Embryonic facial prominence (tissue), 1 donor: ENCODE results near the gene HERC2.
"Not testable (repeated sequence)": the region's sequence is repeated elsewhere in the genome, so short reads cannot be mapped to it uniquely, and the experiment has no call there.

Experiments used
- DNase-seq: peaks from one replicate; pipeline ENCODE4 v3.0.0-alpha.2; 2016; ENCODE audit errors: extremely low spot score

The HERC2 gene

GRCh38 chr15:28131946-28132345 lies 190.0 kb downstream of the HERC2 start:
- DNase-seq = no peak

- no peak for DNase-seq
Measured at GRCh38 chr15:28131400-28131799, 190.6 kb downstream of the HERC2 start.

GRCh38 chr15:28130651-28131050 lies 191.3 kb downstream of the HERC2 start:
- DNase-seq = no peak

- DNase-seq = no peak
Measured at GRCh38 chr15:28129231-28129848, 192.6 kb downstream of the HERC2 start.

- no peak for DNase-seq
Measured at GRCh38 chr15:28128031-28128430, 193.9 kb downstream of the HERC2 start.

GRCh38 chr15:28127036-28127435 lies 194.9 kb downstream of the HERC2 start:
- no peak for DNase-seq

GRCh38 chr15:28125673-28126651 lies 196.0 kb downstream of the HERC2 start:
- no peak for DNase-seq

GRCh38 chr15:28124841-28125240 lies 197.1 kb downstream of the HERC2 start:
- DNase-seq = no peak

GRCh38 chr15:28123408-28124023 lies 198.5 kb downstream of the HERC2 start:
- no peak for DNase-seq

- no peak for DNase-seq
Measured at GRCh38 chr15:28122038-28122949, 199.7 kb downstream of the HERC2 start.

- DNase-seq = not testable (repeated sequence)
Measured at GRCh38 chr15:28121577-28121976, 200.4 kb downstream of the HERC2 start.

- DNase-seq = no peak
Measured at GRCh38 chr15:28120359-28120640, 201.7 kb downstream of the HERC2 start.

- no peak for DNase-seq
Measured at GRCh38 chr15:28118531-28118930, 203.4 kb downstream of the HERC2 start.

GRCh38 chr15:28118083-28118482 lies 203.9 kb downstream of the HERC2 start:
- DNase-seq = no peak

GRCh38 chr15:28117432-28117990 lies 204.5 kb downstream of the HERC2 start:
- no peak for DNase-seq

- DNase-seq = no peak
Measured at GRCh38 chr15:28116521-28117431, 205.2 kb downstream of the HERC2 start.

GRCh38 chr15:28115871-28116270 lies 206.1 kb downstream of the HERC2 start:
- DNase-seq = no peak

- DNase-seq = no peak
Measured at GRCh38 chr15:28114721-28115622, 207.0 kb downstream of the HERC2 start.

GRCh38 chr15:28114114-28114455 lies 207.9 kb downstream of the HERC2 start:
- no peak for DNase-seq
